Measurements from ENCODE around the gene DUT. TPM values are rescaled to one million over a fixed set of nuclear protein-coding genes. Genes with fewer than 3 reads are reported as not detected.

The DUT gene
- total and polyA plus RNA-seq, 2 experiments from 2014 or later, result 82.5 to 420 TPM

- no peak overlapping the region for H3K4me3 Mint-ChIP-seq
- Histone ChIP-seq H3K36me3 (ENCODE audit: insufficient read depth) (no peaks in the 10 kb centered on the region), H3K4me2 (no peak overlapping the region), H3K9me2 (ENCODE audit: insufficient read depth) (no peaks in the 10 kb centered on the region), H3K4me1 (ENCODE audit: insufficient read depth) (peaks cover 10% of the 10 kb centered on the region), H3K27me3 (ENCODE audit: insufficient read depth) (no peaks in the 10 kb centered on the region), H3K27ac (ENCODE audit: low read depth) (no peak overlapping the region), H3K4me3 (no peak overlapping the region), H4K20me1 (replicated peaks; ENCODE audit: insufficient read depth) (no peaks in the 10 kb centered on the region), H3F3A (replicated peaks; ENCODE audit: low read depth) (no peaks in the 10 kb centered on the region), H3K79me2 (replicated peaks; ENCODE audit: insufficient read depth) (no peaks in the 10 kb centered on the region), H2AFZ (no peak overlapping the region)
- H3K36me3 Mint-ChIP-seq (ENCODE audit: low read depth), result no peaks in the 10 kb centered on the region
- peak; percentile 90 for ATAC-seq
- no peak overlapping the region for H3K27ac Mint-ChIP-seq
- peak; percentile 85 for DNase-seq (ENCODE audit: low spot score)
- H3K4me1 Mint-ChIP-seq, result peaks cover 16% of the 10 kb centered on the region; the same call in 2 of the 3 replicates
- H3K9me3 Mint-ChIP-seq, result no peaks in the 10 kb centered on the region
- peaks cover 8% of the 10 kb centered on the region for H3K27me3 Mint-ChIP-seq (ENCODE audit: insufficient read depth, low read depth, poor library complexity)
- no peak for TF ChIP-seq EZH2 (IDR thresholded peaks at IDR 0.05; ENCODE audit: low read depth, unreplicated experiment)
- peak; percentile 88 to 93 for TF ChIP-seq CTCF (conservative IDR thresholded peaks at IDR 0.05; ENCODE audit: low read depth in 2 of 2)
Measured at GRCh38 chr15:48352474-48353072, 21.3 kb downstream of the DUT start.

GRCh38 chr15:48354694-48355303 is 23.6 kb downstream of the DUT start:
- Histone ChIP-seq H4K20me1 (replicated peaks; ENCODE audit: insufficient read depth) (no peaks in the 10 kb centered on the region), H3K27ac (ENCODE audit: low read depth) (no peak overlapping the region), H3K36me3 (ENCODE audit: insufficient read depth) (no peaks in the 10 kb centered on the region), H3K4me2 (no peak overlapping the region), H3K4me3 (no peak overlapping the region), H3K4me1 (ENCODE audit: insufficient read depth) (no peaks in the 10 kb centered on the region), H3K79me2 (replicated peaks; ENCODE audit: insufficient read depth) (no peaks in the 10 kb centered on the region), H3K27me3 (ENCODE audit: insufficient read depth) (no peaks in the 10 kb centered on the region), H2AFZ (peak overlapping the region; percentile 29; the same call in 1 of the 2 replicates), H3F3A (replicated peaks; ENCODE audit: low read depth) (no peaks in the 10 kb centered on the region), H3K9me2 (ENCODE audit: insufficient read depth) (no peaks in the 10 kb centered on the region)
- Mint-ChIP-seq H3K36me3 (ENCODE audit: low read depth) (no peaks in the 10 kb centered on the region), H3K27me3 (ENCODE audit: insufficient read depth, low read depth, poor library complexity) (peaks cover 3% of the 10 kb centered on the region), H3K4me1 (peaks cover 8% of the 10 kb centered on the region), H3K9me3 (no peaks in the 10 kb centered on the region), H3K4me3 (no peak overlapping the region), H3K27ac (no peak overlapping the region)
- no peak for ATAC-seq
- DNase-seq (ENCODE audit: low spot score), result no peak
- TF ChIP-seq CTCF (conservative IDR thresholded peaks at IDR 0.05; ENCODE audit: low read depth in 2 of 2) (no peak), EZH2phosphoT487 (IDR thresholded peaks at IDR 0.05; ENCODE audit: unreplicated experiment) (no peak), REST (IDR thresholded peaks at IDR 0.05; ENCODE audit: unreplicated experiment) (no peak), NANOG (IDR thresholded peaks at IDR 0.05; ENCODE audit: borderline replicate concordance) (no peak)
- TF ChIP-seq, protein P1, sequence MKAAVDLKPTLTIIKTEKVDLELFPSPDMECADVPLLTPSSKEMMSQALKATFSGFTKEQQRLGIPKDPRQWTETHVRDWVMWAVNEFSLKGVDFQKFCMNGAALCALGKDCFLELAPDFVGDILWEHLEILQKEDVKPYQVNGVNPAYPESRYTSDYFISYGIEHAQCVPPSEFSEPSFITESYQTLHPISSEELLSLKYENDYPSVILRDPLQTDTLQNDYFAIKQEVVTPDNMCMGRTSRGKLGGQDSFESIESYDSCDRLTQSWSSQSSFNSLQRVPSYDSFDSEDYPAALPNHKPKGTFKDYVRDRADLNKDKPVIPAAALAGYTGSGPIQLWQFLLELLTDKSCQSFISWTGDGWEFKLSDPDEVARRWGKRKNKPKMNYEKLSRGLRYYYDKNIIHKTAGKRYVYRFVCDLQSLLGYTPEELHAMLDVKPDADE (IDR thresholded peaks at IDR 0.05), result no peak
